ENCODE measurements around the gene MAPK10. TPM values are rescaled to one million over a fixed set of nuclear protein-coding genes. Genes with fewer than 3 reads are reported as not detected.

Gene MAPK10
- total and polyA plus RNA-seq, 9 of the 15 experiments (the other 6 are each of a cell fraction or from before 2014, with no cell fraction given) = 0.10 to 0.53 (median 0.18) TPM; not detected in 4

GRCh38 chr4:86107112-86107511 is 252.7 kb downstream of the MAPK10 start:
- H4K20me1 ChIP-seq (replicated peaks; ENCODE audit: control insufficient read depth, insufficient read depth, low read length) = no peaks in the 10 kb centered on the region
- intact Hi-C loops (cut with micrococcal nuclease) = no loop called here
- ATAC-seq (no peak), FAIRE-seq (no peak), DNase-seq (ENCODE audit: extremely low read depth in 1 of 4, low spot score in 3 of 4) (no peak)
- no peaks in the 10 kb centered on the region for H3K79me2 ChIP-seq (ENCODE audit: control insufficient read depth, insufficient read depth, low read length)
- no peak overlapping the region for H2AFZ ChIP-seq (ENCODE audit: low read depth, low read length)
- no peaks in the 10 kb centered on the region for H3K9me3 ChIP-seq (replicated peaks; ENCODE audit: control insufficient read depth, insufficient read depth, low read depth, low read length)
- ChIA-PET POLR2A (interaction anchor here (1.0 kb wide), 1 partner anchor 10 kb away, joined by 3 read pairs; no protein-coding TSS in a partner anchor), CTCF (ENCODE audit: low intra/inter-chr PET ratio) (no interaction called here)
- no peak overlapping the region for H3K9ac ChIP-seq (ENCODE audit: insufficient read depth in 1 of 2, low read depth in 2 of 2, low read length in 2 of 2)
- in situ Hi-C loops (cut with MboI) = no loop called here
- H3K4me2 ChIP-seq (ENCODE audit: insufficient read depth, low read length) = no peak overlapping the region
- H3K27me3 ChIP-seq (ENCODE audit: control insufficient read depth in 2 of 2, insufficient read depth in 2 of 2, low read length in 2 of 2) = no peaks in the 10 kb centered on the region
- H3K27ac ChIP-seq (ENCODE audit: extremely low read depth, low read depth, low read length) = no peak overlapping the region
- no peak overlapping the region for H3K4me3 ChIP-seq
- 3% methylated on average over 6 of the region's 6 CpGs for WGBS (ENCODE audit: insufficient coverage, low coverage, missing lambda C conversion rate)
- H3K9me1 ChIP-seq (ENCODE audit: control insufficient read depth, insufficient read depth, low read length) = no peaks in the 10 kb centered on the region
- H3K4me1 ChIP-seq (replicated peaks in 1 of 2; ENCODE audit: control insufficient read depth in 2 of 2, insufficient read depth in 2 of 2, low read length in 2 of 2) = no peaks in the 10 kb centered on the region
- BruUV-seq (replicated peaks) = no TSS peak
- no peaks in the 10 kb centered on the region for H3K36me3 ChIP-seq (ENCODE audit: control insufficient read depth, insufficient read depth, low read length)
- TF ChIP-seq NFE2 (IDR thresholded peaks at IDR 0.05; ENCODE audit: low read depth) (no peak), PCBP2 (IDR thresholded peaks at IDR 0.05; ENCODE audit: low read depth, low read length, poor library complexity, severe bottlenecking) (no peak), RNF219 (CRISPR knock-in tag; IDR thresholded peaks at IDR 0.05) (no peak), ATF6 (CRISPR knock-in tag; IDR thresholded peaks at IDR 0.05) (no peak), CBX2 (IDR thresholded peaks at IDR 0.05; ENCODE audit: insufficient read depth, low read length, poor library complexity, severe bottlenecking) (no peak)
- TF ChIP-seq, protein P1, sequence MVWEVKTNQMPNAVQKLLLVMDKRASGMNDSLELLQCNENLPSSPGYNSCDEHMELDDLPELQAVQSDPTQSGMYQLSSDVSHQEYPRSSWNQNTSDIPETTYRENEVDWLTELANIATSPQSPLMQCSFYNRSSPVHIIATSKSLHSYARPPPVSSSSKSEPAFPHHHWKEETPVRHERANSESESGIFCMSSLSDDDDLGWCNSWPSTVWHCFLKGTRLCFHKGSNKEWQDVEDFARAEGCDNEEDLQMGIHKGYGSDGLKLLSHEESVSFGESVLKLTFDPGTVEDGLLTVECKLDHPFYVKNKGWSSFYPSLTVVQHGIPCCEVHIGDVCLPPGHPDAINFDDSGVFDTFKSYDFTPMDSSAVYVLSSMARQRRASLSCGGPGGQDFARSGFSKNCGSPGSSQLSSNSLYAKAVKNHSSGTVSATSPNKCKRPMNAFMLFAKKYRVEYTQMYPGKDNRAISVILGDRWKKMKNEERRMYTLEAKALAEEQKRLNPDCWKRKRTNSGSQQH (CRISPR knock-in tag; IDR thresholded peaks at IDR 0.05) = no peak
